ENCODE data around the gene GMPS. TPM values are rescaled to one million over a fixed set of nuclear protein-coding genes. Genes with fewer than 3 reads are reported as not detected.

The GMPS gene
- polyA plus RNA-seq, 1 of the 3 experiments (the other 2 are of a cell fraction), result 13.4 TPM

DNA sequence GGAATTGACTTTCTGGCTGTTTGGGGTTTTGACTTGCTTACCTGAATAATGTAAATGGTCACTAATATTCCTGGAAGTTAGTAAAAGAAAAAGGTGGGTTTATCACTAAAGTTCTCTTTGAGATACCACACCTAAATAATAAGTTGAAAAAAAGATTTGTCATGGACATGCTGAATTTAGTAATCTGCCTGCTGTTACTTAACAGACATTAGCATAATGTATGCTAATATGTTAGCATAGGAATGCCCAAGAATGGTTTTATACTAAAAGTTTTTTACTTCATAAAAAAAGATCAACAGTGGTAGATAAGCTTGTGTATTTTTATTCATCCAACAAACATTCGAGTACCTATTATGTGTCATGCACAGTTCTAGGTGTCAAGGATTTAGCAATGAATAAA, 36.5 kb downstream of the GMPS start:
- TF ChIP-seq JUND (IDR thresholded peaks at IDR 0.05) (no peak), USF2 (IDR thresholded peaks at IDR 0.05; ENCODE audit: borderline replicate concordance, low read depth, low read length) (no peak), RAD21 (IDR thresholded peaks at IDR 0.05; ENCODE audit: low read length) (no peak), EP300 (IDR thresholded peaks at IDR 0.05; ENCODE audit: borderline replicate concordance in 1 of 2, low read depth in 1 of 2, low read length in 1 of 2) (no peak), TEAD4 (IDR thresholded peaks at IDR 0.05; ENCODE audit: borderline replicate concordance, insufficient read depth) (no peak), SMC3 (IDR thresholded peaks at IDR 0.05; ENCODE audit: low read depth, low read length) (no peak), YY1 (IDR thresholded peaks at IDR 0.05; ENCODE audit: low read depth) (no peak), CHD2 (IDR thresholded peaks at IDR 0.05; ENCODE audit: low read length, partially characterized antibody) (no peak), TCF12 (IDR thresholded peaks at IDR 0.05) (no peak), GATA2 (CRISPR knock-in tag; IDR thresholded peaks at IDR 0.05) (no peak)
- TF ChIP-seq, protein P1, sequence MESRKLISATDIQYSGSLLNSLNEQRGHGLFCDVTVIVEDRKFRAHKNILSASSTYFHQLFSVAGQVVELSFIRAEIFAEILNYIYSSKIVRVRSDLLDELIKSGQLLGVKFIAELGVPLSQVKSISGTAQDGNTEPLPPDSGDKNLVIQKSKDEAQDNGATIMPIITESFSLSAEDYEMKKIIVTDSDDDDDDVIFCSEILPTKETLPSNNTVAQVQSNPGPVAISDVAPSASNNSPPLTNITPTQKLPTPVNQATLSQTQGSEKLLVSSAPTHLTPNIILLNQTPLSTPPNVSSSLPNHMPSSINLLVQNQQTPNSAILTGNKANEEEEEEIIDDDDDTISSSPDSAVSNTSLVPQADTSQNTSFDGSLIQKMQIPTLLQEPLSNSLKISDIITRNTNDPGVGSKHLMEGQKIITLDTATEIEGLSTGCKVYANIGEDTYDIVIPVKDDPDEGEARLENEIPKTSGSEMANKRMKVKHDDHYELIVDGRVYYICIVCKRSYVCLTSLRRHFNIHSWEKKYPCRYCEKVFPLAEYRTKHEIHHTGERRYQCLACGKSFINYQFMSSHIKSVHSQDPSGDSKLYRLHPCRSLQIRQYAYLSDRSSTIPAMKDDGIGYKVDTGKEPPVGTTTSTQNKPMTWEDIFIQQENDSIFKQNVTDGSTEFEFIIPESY (IDR thresholded peaks at IDR 0.05; ENCODE audit: borderline replicate concordance, low read depth), result no peak
- no peak overlapping the region for H3K9ac ChIP-seq
- WGBS (ENCODE audit: low lambda C conversion rate), result 91% methylated on average over 1 of the region's 1 CpG
- H3K4me3 ChIP-seq (ENCODE audit: low read depth in 2 of 2, low read length in 1 of 2), result no peak overlapping the region
- H2AFZ ChIP-seq (ENCODE audit: low read depth), result no peak overlapping the region
- H3K4me1 ChIP-seq (ENCODE audit: control insufficient read depth in 1 of 2, insufficient read depth in 2 of 2, low read depth in 1 of 2, low read length in 1 of 2), result peaks cover 0 to 3% of the 10 kb centered on the region in 2 experiments; a peak in 2 of 4 replicates
- H3F3A ChIP-seq (replicated peaks; ENCODE audit: insufficient read depth), result peaks cover 8% of the 10 kb centered on the region
- ChIA-PET POLR2A (no interaction called here), CTCF (interaction anchor here (1.0 kb wide), 1 partner anchor 101 kb away, joined by 3 read pairs; the partner anchor contains the start of gene C3orf33)
- no peaks in the 10 kb centered on the region for H4K20me1 ChIP-seq (ENCODE audit: insufficient read depth)
- H3K9me3 ChIP-seq, result no peaks in the 10 kb centered on the region
- H3K27ac ChIP-seq (ENCODE audit: low read depth in 2 of 2, low read length in 1 of 2), result no peak overlapping the region
- peaks cover 6% of the 10 kb centered on the region; the same call in 1 of the 2 replicates for H3K79me2 ChIP-seq (ENCODE audit: insufficient read depth)
- no peaks in the 10 kb centered on the region for H3K27me3 ChIP-seq (ENCODE audit: insufficient read depth)
- H3K36me3 ChIP-seq (replicated peaks in 1 of 2; ENCODE audit: control insufficient read depth in 1 of 2, insufficient read depth in 2 of 2, low read length in 1 of 2), result peaks cover 52 to 68% of the 10 kb centered on the region in 2 experiments
- no peaks in the 10 kb centered on the region for H3K9me2 ChIP-seq
- no peak overlapping the region for H3K4me2 ChIP-seq
- no peak for DNase-seq

DNA sequence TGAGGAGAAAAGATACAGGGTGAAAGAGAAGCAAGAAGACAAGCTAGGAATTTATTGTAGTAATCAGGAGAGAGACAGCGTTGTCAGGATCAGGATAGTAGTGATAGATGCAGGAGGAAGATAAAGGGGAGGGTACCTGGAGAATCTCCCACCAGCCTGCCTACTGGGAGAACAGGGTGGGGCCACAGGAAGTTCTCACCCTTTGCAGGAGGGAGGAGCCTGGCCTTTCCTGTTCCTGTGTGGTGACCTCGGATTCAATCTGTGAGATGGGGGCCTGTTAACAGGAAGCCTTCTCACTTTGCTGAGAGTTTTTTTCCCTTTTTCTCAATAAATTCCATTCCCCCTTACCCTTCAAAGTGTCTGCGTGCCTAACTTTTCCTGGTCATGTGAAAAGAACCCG, 37.6 kb downstream of the GMPS start:
- 85% methylated on average over 4 of the region's 4 CpGs for WGBS (ENCODE audit: low lambda C conversion rate)
- Histone ChIP-seq H3F3A (replicated peaks; ENCODE audit: insufficient read depth) (peaks cover 10% of the 10 kb centered on the region), H3K4me3 (ENCODE audit: low read depth in 2 of 2, low read length in 1 of 2) (no peak overlapping the region), H4K20me1 (ENCODE audit: insufficient read depth) (no peaks in the 10 kb centered on the region), H3K9me3 (no peaks in the 10 kb centered on the region), H3K4me1 (ENCODE audit: control insufficient read depth in 1 of 2, insufficient read depth in 2 of 2, low read depth in 1 of 2, low read length in 1 of 2) (peaks cover 0 to 13% of the 10 kb centered on the region in 2 experiments; a peak in 1 of 4 replicates), H3K4me2 (no peak overlapping the region), H3K27ac (ENCODE audit: low read depth in 2 of 2, low read length in 1 of 2) (no peak overlapping the region), H2AFZ (ENCODE audit: low read depth) (no peak overlapping the region), H3K27me3 (ENCODE audit: insufficient read depth) (no peaks in the 10 kb centered on the region), H3K36me3 (replicated peaks in 1 of 2; ENCODE audit: control insufficient read depth in 1 of 2, insufficient read depth in 2 of 2, low read length in 1 of 2) (peaks cover 42 to 73% of the 10 kb centered on the region in 2 experiments), H3K9me2 (no peaks in the 10 kb centered on the region), H3K9ac (no peak overlapping the region), H3K79me2 (ENCODE audit: insufficient read depth) (no peaks in the 10 kb centered on the region)
- POLR2A ChIA-PET, result no interaction called here
- DNase-seq, result no peak
- TF ChIP-seq SMC3 (IDR thresholded peaks at IDR 0.05; ENCODE audit: low read depth, low read length), result no peak
- no peak for TF ChIP-seq NFIC (IDR thresholded peaks at IDR 0.05; ENCODE audit: borderline replicate concordance)
- TF ChIP-seq PBX3 (IDR thresholded peaks at IDR 0.05), result no peak
- no peak for TF ChIP-seq TEAD4 (IDR thresholded peaks at IDR 0.05; ENCODE audit: borderline replicate concordance, insufficient read depth)
- no peak for TF ChIP-seq ELF1 (IDR thresholded peaks at IDR 0.05)
- 0 out of 2 replicates have a peak, but pooled peaks have one; percentile 18 for TF ChIP-seq GABPA (IDR thresholded peaks at IDR 0.05; ENCODE audit: low read depth)
- no peak for TF ChIP-seq CHD2 (IDR thresholded peaks at IDR 0.05; ENCODE audit: low read length, partially characterized antibody)
- CTCF ChIA-PET, result no interaction called here

All from SK-N-SH (cell line).